Spleen (tissue), 11 donors: ENCODE measurements around the gene NDUFS2. TPM values are rescaled to one million over a fixed set of nuclear protein-coding genes. Genes with fewer than 3 reads are reported as not detected.
A peak's percentile ranks its signal among the peaks of the same experiment; 100 is the strongest.

Experiments used
- DNase-seq: peaks from one replicate; pipeline ENCODE4 v3.0.0-alpha.2; 2020
- H3K27ac ChIP-seq, 8 donors: fragments of 200-600 bp; sonication (generic) in 7 of 8; 1 replicate in 4 of 8; 2 replicates in 4 of 8; pipeline versions ENCODE4 v1.5.0 to v1.8.0; 2016 to 2021; ENCODE audit warnings: inconsistent platforms in 4 of 8, mild to moderate bottlenecking in 4 of 8, moderate library complexity in 1 of 8
- H3K27me3 ChIP-seq, 7 donors: fragments of 200-600 bp; sonication (generic) in 6 of 7; replicated peaks in 1 of 7; 1 replicate in 4 of 7; 2 replicates in 3 of 7; pipeline versions ENCODE4 v1.5.0 to v1.8.0; 2016 to 2021; ENCODE audit warnings: inconsistent platforms in 3 of 7, mild to moderate bottlenecking in 1 of 7
- H3K36me3 ChIP-seq, 6 donors: fragments of 200-600 bp; sonication (generic) in 5 of 6; 1 replicate in 4 of 6; 2 replicates in 2 of 6; pipeline versions ENCODE4 v1.5.0 to v1.8.0; 2016 to 2021; ENCODE audit warnings: inconsistent platforms in 2 of 6
- H3K4me1 ChIP-seq, 6 donors: fragments of 200-600 bp; sonication (generic) in 5 of 6; 1 replicate in 3 of 6; 2 replicates in 3 of 6; pipeline versions ENCODE4 v1.5.0 to v1.8.0; 2016 to 2021; ENCODE audit warnings: inconsistent platforms in 3 of 6
- H3K4me3 ChIP-seq, 8 donors: fragments of 200-600 bp; sonication (generic) in 7 of 8; 1 replicate in 4 of 8; 2 replicates in 4 of 8; pipeline versions ENCODE4 v1.5.0 to v1.8.0; 2016 to 2021; ENCODE audit warnings: inconsistent platforms in 4 of 8, mild to moderate bottlenecking in 4 of 8, moderate library complexity in 2 of 8
- H3K9me3 ChIP-seq, 8 donors: fragments of 200-600 bp; sonication (generic) in 7 of 8; 1 replicate in 4 of 8; 2 replicates in 4 of 8; pipeline versions ENCODE4 v1.5.0 to v1.8.0; 2016 to 2021; ENCODE audit warnings: inconsistent platforms in 4 of 8
- CTCF ChIP-seq, 11 experiments: fragments of 200-600 bp in 7 of 11; fragments of 450-650 bp in 4 of 11; sonication (generic) in 4 of 11; IDR thresholded peaks in 8 of 11; conservative IDR thresholded peaks in 3 of 11; 1 replicate in 7 of 11; 2 replicates in 4 of 11; pipeline versions ENCODE4 v1.4.0 to v1.8.0; 2016 to 2021; ENCODE audit warnings: antibody characterized with exemption in 11 of 11, inconsistent platforms in 4 of 11, mild to moderate bottlenecking in 1 of 11
- POLR2A ChIP-seq, 3 donors: fragments of 450-650 bp; IDR thresholded peaks; one replicate each; pipeline ENCODE4 v1.5.1; 2017; ENCODE audit warnings: antibody characterized with exemption in 3 of 3, mild to moderate bottlenecking in 1 of 3
- POLR2AphosphoS5 ChIP-seq, 3 donors: sonication (generic); formaldehyde crosslinking; IDR thresholded peaks; one replicate each; pipeline ENCODE4 v1.5.1; 2017; ENCODE audit warnings: antibody characterized with exemption in 3 of 3
- WGBS, 5 donors: extraction: QIAGEN DNeasy Blood & Tissue Kit in 3 of 5; methylation state at CpG; one replicate each; pipeline versions ENCODE4 v1.1.5 to v1.1.7; 2013 to 2018; 5-methylcytosine and 5-hydroxymethylcytosine counted together
- intact Hi-C: fragments of 100-400 bp; cut with DNase I; formaldehyde crosslinking; loops from one replicate; pipeline ENCODE4 v1.15.0; 2023; ENCODE audit warnings: low total_unique reads
- polyA plus RNA-seq, 3 donors: library from polyadenylated mRNA; stranded (reverse); fragments of 200-250 nt; gene quantifications; one replicate each; pipeline ENCODE4 v1.2.1, GENCODE V29; 2013
- total RNA-seq, 7 donors: library from RNA; depleted of rRNA in 3 of 7; stranded (reverse); fragments of >200 nt in 3 of 7; fragmentation: NEBNext Ultra II Directional in 4 of 7; extraction: Animal tissue kit (Norgen Biotek cat#: 25700) in 4 of 7; gene quantifications; one replicate each; pipeline versions ENCODE4 v1.1.0 to v1.2.1, GENCODE V29; 2016 to 2021
- donor health status: healthy with polysubstance abuse.
- donor health status: DM: no; HTN: no; CAD: no; lungs with moderate emphysema.
- donor health status: DM: no; HTN: no; CAD: no.
- donor health status: Bipolar disorder and iron deficiency.
- donor health status: healthy.
- donor health status: DM: no; HTN: no; CAD: no.
- donor health status: DM: yes; HTN: yes; CAD: no.

The NDUFS2 gene
- total and polyA plus RNA-seq, 10 donors, result 27.0 to 110 (median 83.6) TPM

DNA sequence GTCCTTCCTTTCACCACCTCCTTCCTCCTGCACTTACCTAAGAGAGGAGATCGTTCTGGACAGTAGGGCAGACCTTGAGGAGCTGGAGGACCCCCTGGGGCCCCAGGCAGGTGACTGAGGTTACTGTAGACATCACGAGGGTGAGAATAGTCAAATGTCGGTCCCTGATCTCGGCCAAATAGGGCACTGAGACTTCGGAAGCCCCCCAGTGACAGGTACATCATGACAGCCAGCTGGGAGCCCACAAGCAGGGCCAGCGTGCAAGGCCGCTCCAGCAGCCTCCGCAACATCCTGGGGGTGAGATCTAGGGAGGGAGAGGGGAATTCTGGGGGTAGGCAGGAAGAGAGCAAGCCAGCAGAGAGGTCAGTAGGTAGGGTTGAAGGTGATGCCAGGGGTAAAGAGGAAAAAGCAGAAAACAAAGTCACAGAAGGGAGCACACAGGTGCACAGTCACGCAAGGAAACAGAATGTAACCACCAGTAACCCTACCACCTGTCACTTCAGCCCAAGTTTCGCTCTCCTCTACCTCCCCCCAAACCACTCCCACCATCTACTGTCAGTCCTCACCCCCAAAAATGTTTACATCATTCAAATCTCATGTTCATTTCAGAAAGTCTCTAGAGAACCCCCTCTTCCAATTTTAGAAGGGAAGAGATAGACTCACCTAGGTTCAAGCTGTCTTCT, 26.3 kb upstream of the NDUFS2 start:
- no peaks in the 10 kb centered on the region for H3K27me3 ChIP-seq
- intact Hi-C loops, result no loop called here
- WGBS, 5 donors, result 75 to 85% (median 83%) methylated on average over 10 of the region's 10 CpGs
- peaks cover 18 to 83% (median 50%) of the 10 kb centered on the region in 6 donors for H3K4me1 ChIP-seq
- H3K4me3 ChIP-seq, result peak overlapping the region in 6 of 8 donors; percentile 71 to 95 (median 76)
- no peak for TF ChIP-seq CTCF (IDR thresholded peaks at IDR 0.05 in 8 of 11, conservative IDR thresholded peaks at IDR 0.05 in 3 of 11)
- no peak for TF ChIP-seq POLR2AphosphoS5 (IDR thresholded peaks at IDR 0.05)
- TF ChIP-seq POLR2A (IDR thresholded peaks at IDR 0.05), result no peak
- H3K36me3 ChIP-seq, result peaks cover 5 to 53% (median 47%) of the 10 kb centered on the region in 6 donors
- H3K9me3 ChIP-seq, result no peaks in the 10 kb centered on the region
- peak; percentile 76 for DNase-seq
- peak overlapping the region in 7 of 8 donors; percentile 79 to 95 (median 93) for H3K27ac ChIP-seq

DNA sequence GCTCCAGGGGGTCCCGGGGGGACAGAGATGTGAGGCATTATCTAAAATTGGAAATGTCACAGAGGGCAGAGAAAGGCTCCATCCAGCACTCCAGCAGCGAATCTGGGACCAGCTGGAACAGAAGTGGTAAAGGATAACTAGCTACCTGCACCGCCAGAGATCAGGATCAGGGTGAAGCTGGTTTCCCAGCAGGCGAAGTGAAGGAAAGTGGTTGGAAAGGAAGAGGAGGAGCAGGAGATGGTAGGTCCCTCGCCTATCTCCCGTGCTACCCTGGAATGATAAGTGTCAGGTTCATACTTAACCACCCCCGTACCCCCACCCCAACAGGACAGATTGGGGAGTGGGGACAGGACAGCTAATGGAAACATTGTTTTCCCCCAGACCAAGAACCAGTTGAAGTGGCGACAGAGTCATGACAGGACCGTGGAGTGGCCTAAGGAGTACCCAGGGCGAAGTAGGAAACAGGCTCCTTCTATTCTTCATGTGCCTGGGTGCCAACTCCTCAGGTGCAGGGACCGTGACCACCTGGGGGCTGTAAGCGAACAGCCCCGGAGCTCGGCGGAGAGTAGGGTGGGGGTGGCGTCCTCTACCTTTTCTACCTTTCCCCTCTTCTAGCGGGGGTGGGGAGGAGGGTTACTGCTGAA, 25.6 kb upstream of the NDUFS2 start:
- WGBS, 5 donors, result 19 to 27% (median 24%) methylated on average over 16 to 17 of the region's 17 CpGs
- H3K27ac ChIP-seq, result peak overlapping the region; percentile 79 to 95 (median 92)
- intact Hi-C loops, result no loop called here

DNA sequence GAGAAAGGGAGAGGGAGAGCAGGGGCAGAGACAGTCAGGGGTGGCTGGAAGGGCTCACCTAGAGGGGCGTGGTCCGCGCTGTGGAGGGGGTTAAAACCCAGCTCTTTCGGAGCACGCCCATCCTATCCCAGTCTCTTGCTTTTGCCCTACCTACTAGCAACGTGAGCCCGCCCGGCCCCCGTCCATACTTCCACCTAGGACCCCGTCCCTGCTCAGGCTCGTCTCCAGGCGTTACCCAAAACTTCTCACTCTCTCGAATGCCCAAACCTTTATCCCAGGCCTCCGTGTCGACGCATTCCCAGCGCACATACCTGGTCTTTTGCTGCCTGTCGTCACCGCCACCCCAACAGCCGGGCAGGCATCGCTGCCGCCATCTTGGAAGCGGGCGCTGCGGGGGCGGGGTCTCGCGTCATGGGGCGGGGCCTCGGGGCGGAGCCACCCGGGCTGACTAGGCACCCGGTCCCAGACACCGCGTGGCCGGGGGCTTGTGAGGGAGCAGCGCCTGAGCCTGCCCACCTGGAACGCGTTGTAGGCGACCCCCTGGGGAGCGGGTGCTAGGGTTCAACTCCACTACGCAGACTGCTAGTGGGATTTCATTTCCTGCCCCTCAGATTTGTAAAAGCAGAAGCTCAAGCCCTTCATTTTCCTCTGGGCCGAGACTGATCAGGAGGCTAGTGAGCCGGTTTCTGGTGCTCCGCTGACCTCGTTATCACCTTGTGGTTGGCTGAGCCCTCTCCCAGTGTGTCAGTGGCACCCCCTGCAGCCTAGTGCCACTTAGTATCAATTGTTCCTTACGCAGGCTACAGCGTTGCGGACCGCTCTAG, 24.8 kb upstream of the NDUFS2 start, which contains the start of gene B4GALT3:
TSS of gene B4GALT3 (minus strand) at position 396 of the 824 bp plus-strand sequence. CDS start 1,447 bp downstream, outside the sequence.
- Histone ChIP-seq H3K9me3 (no peaks in the 10 kb centered on the region), H3K36me3 (peaks cover 0 to 39% (median 33%) of the 10 kb centered on the region in 6 donors), H3K27ac (peak within 1 kb of the TSS; percentile 79 to 95 (median 92)), H3K4me1 (peaks cover 25 to 90% (median 64%) of the 10 kb centered on the region in 6 donors), H3K27me3 (no peaks in the 10 kb centered on the region), H3K4me3 (peak within 1 kb of the TSS; percentile 71 to 95 (median 76))
- 6 to 11% (median 6%) methylated on average over 26 to 50 of the region's 50 CpGs for WGBS, 5 donors
- peak; percentile 98 for DNase-seq
- TF ChIP-seq POLR2AphosphoS5 (IDR thresholded peaks at IDR 0.05), result peak; percentile 94 to 95 (median 95)
- TF ChIP-seq CTCF (IDR thresholded peaks at IDR 0.05 in 8 of 11, conservative IDR thresholded peaks at IDR 0.05 in 3 of 11), result peak in 2 of 11 experiments; percentile 8 to 16
- peak; percentile 44 to 65 (median 56) for TF ChIP-seq POLR2A (IDR thresholded peaks at IDR 0.05)
- intact Hi-C loops, result no loop called here

More for the DNA sequence above, 25.6 kb upstream of the NDUFS2 start:
- DNase-seq, result peak; percentile 57
- Histone ChIP-seq H3K4me1 (peaks cover 18 to 89% (median 57%) of the 10 kb centered on the region in 6 donors), H3K27me3 (no peaks in the 10 kb centered on the region), H3K9me3 (no peaks in the 10 kb centered on the region), H3K4me3 (peak overlapping the region; percentile 71 to 95 (median 76)), H3K36me3 (peaks cover 3 to 46% (median 41%) of the 10 kb centered on the region in 6 donors)
- no peak for TF ChIP-seq POLR2AphosphoS5 (IDR thresholded peaks at IDR 0.05)
- no peak for TF ChIP-seq POLR2A (IDR thresholded peaks at IDR 0.05)
- no peak for TF ChIP-seq CTCF (IDR thresholded peaks at IDR 0.05 in 8 of 11, conservative IDR thresholded peaks at IDR 0.05 in 3 of 11)
